Stomach (tissue), 4 donors: ENCODE measurements around the gene NLRC5.

Experiments
- EP300 ChIP-seq: sonication (generic); formaldehyde crosslinking; IDR thresholded peaks from one replicate; pipeline ENCODE4 v1.6.1; 2017; ENCODE audit warnings: antibody characterized with exemption
- POLR2A ChIP-seq, 4 donors: fragments of 450-650 bp; IDR thresholded peaks; one replicate each; pipeline ENCODE4 v1.6.1; 2016; ENCODE audit warnings: antibody characterized with exemption in 4 of 4, control low read depth in 2 of 4, mild to moderate bottlenecking in 1 of 4, moderate library complexity in 1 of 4
- TF ChIP-seq, protein P1 (sequence below), 7 experiments: fragments of 450-650 bp in 4 of 7; fragments of 200-600 bp in 3 of 7; sonication (generic) in 3 of 7; IDR thresholded peaks; one replicate each; pipeline ENCODE4 v1.5.1; 2016 to 2019; ENCODE audit warnings: antibody characterized with exemption in 7 of 7, control low read depth in 2 of 7, mild to moderate bottlenecking in 1 of 7

DNA sequence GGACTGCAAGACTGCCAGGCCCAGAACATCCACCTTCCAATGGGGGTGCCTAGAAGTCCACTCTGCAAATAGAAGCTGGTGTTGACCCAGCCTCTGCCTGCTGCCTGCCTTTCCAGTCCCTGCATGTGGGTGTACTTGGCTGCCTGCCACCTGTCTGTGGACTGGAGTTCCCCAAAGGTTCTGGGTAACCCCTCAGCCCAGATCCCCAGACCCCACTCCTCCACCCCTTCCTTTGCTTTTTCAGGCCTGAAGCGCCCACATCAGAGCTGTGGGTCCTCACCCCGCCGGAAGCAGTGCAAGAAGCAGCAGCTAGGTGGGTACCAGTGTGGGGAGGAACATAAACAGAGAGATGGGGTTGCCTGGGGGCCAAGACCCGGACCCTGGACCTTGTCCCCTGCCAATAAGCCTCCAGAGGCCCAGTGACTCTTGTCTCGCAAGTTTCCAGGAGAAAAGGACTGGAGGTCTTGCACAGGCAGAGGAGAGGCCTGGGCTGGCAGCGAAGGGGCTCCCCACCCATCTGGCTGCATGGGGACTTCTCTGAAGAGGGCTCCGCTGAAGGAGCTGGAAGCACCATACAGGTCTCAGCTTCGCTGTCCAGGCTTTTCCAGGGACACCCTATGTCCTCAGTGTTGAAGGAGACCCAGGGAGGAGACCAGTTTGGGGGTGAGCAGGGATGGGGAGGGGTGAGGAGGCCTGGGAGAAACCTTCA lies 34.3 kb downstream of the NLRC5 start:
- TF ChIP-seq, protein P1, sequence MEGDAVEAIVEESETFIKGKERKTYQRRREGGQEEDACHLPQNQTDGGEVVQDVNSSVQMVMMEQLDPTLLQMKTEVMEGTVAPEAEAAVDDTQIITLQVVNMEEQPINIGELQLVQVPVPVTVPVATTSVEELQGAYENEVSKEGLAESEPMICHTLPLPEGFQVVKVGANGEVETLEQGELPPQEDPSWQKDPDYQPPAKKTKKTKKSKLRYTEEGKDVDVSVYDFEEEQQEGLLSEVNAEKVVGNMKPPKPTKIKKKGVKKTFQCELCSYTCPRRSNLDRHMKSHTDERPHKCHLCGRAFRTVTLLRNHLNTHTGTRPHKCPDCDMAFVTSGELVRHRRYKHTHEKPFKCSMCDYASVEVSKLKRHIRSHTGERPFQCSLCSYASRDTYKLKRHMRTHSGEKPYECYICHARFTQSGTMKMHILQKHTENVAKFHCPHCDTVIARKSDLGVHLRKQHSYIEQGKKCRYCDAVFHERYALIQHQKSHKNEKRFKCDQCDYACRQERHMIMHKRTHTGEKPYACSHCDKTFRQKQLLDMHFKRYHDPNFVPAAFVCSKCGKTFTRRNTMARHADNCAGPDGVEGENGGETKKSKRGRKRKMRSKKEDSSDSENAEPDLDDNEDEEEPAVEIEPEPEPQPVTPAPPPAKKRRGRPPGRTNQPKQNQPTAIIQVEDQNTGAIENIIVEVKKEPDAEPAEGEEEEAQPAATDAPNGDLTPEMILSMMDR (IDR thresholded peaks at IDR 0.05), result no peak
- TF ChIP-seq EP300, result no peak
- no peak for TF ChIP-seq POLR2A (IDR thresholded peaks at IDR 0.05)
